Hepatic stellate cell (primary cell): ENCODE data around the gene MICAL2.

ENCODE experiments used
- DNase-seq: peaks from one replicate; pipeline ENCODE4 v3.0.0; 2011; ENCODE audit warnings: low spot score

The MICAL2 gene

GRCh38 chr11:12155696-12156095 lies 45.3 kb downstream of the MICAL2 start:
- DNase-seq, result no peak

DNA sequence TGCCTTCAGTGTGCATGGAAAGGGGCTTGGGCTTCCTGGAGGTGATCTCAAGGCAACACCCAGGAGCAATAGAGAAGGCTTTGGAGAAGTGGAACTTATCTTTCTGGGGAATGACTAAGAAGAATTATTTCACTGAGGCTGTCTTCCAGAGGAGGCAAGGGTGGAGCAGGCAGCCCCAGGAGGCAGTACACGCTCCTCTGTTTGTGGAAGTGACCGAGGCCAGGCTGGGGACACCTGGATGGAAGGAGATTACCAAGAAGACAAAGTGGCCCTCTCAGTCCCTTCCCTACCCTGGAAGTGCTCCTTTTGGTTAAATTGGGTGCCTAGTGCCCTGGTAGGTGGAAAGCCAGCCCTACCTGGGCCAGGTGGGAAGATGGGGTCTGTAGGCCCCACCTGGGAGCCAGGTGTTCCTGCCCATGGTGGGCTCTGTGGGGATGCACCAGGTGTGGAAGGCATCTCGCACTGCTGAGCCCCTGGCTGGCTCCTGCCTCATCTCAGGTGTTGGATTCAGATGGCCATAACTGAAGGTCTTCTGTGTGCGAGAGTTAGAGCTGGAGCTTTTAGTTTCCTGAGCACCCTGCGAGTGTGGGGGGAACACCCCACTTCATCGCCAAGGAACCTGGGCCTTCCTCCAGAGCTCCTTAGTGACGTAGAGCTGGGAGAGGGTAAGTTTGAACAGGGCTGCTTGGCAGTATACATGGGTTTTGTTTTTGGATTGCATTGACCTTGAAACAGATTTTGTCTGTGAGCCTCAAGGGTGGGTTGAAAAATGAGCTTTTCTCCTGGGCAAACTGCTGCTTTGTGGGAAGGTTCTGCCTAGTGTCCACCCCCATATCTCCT lies 46.1 kb downstream of the MICAL2 start:
- DNase-seq, result no peak

DNA sequence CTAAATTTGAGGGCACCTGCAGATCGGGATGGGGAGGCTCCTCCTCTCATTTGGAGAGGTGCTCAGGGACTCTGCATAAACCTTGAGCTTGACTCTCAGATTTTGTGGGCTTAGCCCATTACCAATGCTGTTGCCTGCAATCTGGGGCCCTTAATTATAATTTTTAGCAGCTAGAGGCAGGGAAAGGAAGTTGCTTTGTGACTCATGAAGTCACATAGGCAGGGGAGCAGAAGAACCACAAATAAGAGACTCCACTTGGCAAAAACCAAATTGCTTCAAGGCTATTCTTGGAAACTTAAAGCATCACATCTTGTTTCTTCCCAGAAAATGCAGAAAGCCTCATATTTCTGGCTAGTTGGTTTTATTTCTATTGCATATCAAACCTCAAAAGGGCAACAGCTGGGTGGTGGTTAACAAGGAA lies 46.9 kb downstream of the MICAL2 start:
- DNase-seq, result peak; percentile 62

DNA sequence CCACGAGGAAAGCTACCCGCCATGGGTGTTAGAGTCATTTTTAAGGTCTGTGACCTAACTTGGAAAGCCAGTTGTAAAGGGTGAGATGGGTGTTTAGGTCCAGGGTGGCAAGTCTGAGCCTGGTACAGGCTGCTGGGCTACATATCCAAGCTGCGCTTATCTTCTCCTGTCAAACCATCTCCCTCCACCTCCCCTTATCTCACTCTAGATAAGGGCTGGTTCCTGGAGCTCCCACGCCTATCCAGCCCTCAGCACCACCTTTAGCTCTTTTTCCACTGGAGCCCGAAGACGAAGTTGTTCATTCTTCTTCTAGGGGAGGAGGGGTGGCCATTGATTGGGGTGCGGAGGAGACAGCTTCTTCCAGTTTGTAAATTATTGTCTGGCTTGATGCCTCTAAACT lies 48.5 kb downstream of the MICAL2 start:
- DNase-seq, result no peak

DNA sequence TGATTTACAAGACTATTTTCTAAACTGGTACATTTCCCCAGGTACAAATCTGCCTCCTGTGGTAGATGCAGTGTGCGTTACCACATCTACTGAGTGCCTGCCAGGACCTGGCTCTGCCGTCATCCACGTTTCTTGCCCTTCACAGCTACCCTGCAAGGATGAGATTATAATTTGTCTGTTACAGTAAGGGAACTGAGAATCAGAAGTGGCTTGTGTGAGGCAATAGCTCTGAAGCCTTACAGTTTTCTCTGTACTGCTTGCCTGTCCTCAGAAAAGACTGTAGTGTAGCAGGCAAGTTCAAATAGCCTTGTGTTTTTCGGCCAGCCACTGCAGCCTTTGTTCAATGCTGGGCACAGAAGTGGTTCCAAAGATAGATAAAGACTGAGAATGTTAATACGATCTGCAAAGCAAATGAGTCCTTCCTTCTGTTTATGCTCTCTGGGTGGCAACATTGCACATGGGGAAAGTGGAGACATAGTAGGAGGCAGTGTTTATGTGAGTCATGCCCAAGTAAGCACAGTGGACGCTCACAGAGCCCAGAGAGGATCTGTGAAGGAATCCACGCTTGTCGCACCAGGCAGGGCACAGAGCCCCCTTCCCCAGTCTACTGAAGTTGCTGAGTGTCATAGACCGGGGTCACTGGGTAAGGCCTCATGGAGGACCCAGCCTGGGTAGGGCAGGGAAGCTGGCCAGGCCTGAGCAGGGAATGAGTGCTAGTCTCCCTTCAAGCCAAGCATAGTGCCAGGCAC lies 49.1 kb downstream of the MICAL2 start:
- DNase-seq, result peak; percentile 83

GRCh38 chr11:12160231-12160630 lies 49.8 kb downstream of the MICAL2 start:
- no peak for DNase-seq

DNA sequence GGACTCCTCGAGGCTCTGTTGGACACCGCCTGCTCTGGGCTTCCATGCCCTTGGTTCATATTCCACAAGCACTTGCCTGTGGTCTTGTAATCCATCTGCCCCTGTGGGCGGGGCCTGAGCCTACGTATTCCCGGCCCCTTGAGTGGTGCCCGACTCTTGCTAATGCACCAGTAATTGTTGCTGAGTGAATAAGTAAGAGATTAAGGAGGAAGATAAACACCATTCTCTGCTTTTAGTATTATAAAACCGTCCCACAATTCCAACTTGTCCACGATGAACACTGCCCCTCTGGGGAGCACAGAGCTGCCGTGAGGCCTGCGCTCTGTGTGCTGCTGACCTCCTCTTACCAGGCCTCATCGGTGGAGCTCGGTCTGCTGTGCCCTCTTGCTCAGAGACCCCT lies 50.3 kb downstream of the MICAL2 start:
- DNase-seq, result no peak

GRCh38 chr11:12161137-12161536 lies 50.7 kb downstream of the MICAL2 start:
- no peak for DNase-seq

DNA sequence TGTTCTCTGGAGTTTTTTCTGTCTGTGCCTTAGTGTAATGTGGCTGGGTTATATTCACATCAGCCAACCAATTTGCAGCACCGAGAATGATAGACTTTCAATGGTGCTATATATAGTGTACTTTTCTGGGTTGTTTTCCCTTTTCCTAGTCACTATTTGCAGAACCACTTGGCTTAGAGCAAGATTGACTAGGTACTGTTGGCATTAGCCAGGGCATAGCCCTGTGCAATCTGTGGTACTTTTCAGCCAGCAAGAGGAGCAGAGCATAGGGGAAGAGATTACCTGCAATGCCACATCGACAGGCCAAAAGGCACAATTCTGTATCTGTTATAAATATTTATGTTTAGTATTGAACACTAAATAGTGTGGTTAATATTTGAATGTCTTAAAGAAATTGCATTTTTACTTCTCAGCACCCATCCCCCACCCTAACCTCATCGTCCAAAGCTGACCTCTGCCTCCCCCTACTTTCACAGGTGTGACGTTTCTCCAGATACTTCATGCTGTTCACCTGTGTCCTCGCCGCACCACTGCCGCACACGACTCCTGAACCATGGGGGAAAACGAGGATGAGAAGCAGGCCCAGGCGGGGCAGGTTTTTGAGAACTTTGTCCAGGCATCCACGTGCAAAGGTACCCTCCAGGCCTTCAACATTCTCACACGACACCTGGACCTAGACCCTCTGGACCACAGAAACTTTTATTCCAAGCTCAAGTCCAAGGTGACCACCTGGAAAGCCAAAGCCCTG lies 51.4 kb downstream of the MICAL2 start:
- DNase-seq, result no peak

DNA sequence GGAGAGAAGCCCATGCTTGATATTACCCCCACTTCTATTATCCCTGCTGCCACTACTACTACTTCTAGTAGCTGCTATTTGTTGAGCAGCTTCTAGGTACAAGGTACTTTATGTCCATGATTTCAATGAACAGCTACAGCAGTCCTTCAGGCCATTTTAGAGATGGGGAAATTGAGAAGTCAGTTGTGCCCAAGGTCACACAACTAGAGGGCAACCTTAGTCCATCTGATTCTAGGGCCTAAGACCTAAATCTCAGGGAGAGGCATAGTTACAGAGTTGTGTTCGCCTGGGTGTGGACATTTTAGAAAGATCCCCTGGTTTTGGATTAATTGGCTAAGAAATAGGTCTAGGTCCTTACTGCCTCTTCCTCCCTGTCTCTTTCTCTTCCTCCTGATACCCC lies 52.3 kb downstream of the MICAL2 start:
- DNase-seq, result no peak

GRCh38 chr11:12163181-12163941 lies 53.0 kb downstream of the MICAL2 start:
- peak; percentile 82 for DNase-seq

DNA sequence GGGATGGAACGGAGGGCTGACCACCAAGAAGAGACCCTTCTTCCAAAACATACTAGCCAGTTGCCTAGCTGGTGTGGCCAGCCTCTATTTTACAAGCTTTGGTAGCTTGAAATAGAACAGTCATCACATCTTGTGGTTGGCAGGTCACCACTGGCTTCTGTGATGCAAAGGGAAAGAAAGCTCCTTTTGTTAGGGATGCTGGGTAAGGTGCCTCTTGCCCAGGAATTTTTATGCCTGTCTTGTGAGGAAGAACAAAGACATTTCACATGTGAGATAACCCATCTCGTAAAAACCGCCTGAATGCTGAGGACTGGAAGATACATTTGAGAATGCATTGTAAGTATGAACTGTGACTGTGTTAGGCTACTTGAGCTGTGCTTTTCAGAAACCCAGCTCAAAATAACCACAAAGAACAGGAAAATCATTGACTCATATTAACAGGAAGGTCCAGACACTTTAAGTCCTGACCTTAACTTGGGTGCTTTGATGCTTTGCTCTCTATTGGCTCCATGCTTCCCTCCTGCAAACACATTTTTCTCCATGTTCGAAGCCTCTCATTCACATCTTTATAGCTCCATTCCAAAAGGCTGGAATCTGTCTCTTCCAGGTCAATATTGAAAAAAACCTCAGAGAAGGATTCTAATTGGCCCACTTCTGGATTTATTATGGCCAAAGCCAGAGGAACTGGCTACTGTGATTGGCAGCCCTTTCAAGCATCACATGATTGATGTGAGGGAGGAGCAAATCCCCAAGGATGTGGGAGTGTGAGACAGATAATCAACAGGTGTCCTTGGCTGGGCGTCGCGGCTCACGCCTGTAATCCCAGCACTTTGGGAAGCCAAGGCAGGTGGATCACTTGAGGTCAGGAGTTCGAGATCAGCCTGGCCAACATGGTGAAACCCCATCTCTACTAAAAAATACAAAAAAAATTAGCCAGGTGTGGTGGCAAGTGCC lies 53.9 kb downstream of the MICAL2 start:
- no peak for DNase-seq

GRCh38 chr11:12165237-12165875 lies 55.0 kb downstream of the MICAL2 start:
- no peak for DNase-seq

DNA sequence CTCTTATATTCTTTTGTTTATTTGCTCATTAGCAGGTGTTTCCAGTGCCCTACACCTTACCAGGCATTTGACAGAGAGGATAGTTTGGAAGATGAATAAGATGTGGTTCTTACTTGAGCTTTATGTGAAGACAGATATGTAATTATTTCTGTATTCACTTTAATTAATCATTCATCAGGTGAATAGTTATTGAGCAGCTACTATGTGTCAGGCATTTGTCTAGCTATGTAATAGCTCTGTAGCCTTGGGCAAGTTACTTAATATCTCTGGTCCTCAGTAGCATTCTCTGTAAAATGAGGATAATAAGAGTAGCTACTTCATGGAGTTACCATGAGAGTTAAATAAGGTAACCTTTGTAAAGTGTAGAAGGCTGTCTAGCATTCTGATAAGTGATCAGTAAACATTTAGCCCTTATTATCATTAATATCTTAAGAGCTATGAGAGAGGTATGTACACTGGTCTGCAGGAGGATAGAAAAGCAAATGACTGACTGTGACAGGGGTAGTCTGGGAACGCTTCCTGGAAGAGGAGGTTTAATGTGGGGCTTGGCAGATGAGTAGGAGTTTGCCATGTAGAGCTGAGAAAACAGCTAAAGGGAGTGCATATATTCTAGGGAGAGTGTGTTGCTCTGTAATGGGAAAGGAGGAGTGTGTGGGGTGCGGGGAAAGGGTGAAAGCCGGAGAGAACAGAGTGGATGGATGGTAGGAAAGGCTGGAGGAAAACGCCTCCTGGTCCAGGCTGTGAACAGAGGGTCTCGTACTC lies 56.1 kb downstream of the MICAL2 start:
- no peak for DNase-seq

GRCh38 chr11:12167061-12168000 lies 56.9 kb downstream of the MICAL2 start:
- DNase-seq, result no peak

DNA sequence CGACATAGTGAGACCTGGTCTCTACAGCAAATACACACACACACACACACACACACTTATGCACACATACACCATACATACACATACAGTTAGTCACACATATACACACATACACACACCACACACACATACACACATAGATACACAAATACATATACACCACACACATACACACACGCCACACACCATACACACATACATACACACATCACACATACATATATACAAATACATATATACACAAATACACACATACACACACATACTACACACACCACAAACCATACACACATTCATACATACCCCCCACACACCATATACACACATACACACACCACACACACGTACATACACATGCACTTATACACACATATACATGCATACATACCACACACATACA lies 57.7 kb downstream of the MICAL2 start:
- no peak for DNase-seq

- DNase-seq, result no peak
These were observed 59.4 kb downstream of the MICAL2 start for GRCh38 chr11:12169822-12170221.

DNA sequence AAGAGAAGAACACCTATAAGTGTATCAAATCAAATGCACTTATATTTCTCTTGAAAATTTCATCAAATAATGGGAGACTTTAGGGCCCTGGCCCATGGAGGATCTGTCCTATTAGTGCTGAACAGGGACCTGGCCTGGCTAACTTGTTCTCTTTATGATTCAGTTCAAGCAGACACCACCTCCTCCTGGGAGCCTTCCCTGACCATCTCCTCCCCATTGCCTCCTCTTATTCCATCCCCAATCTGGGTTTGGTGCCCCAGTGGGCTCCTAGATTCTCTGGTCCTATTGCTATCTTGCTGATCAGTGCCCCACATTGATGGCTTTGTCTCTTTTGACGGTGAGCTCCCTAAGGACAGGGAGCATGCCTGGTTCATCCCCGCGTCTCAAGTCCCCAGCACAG lies 60.1 kb downstream of the MICAL2 start:
- no peak for DNase-seq
